ENCODE results near the gene PARN.

- TF ChIP-seq ISL1 (CRISPR knock-in tag; IDR thresholded peaks at IDR 0.05) (no peak), TSHZ2 (CRISPR knock-in tag; IDR thresholded peaks at IDR 0.05) (peak; percentile 61; the same call in 1 of the 2 replicates), ZC3H10 (CRISPR knock-in tag; IDR thresholded peaks at IDR 0.05) (peak; percentile 22; the same call in 1 of the 2 replicates), ZFP30 (CRISPR knock-in tag; IDR thresholded peaks at IDR 0.05) (no peak), ZNF8 (CRISPR knock-in tag; IDR thresholded peaks at IDR 0.05) (no peak), ARNTL (CRISPR knock-in tag; IDR thresholded peaks at IDR 0.05; ENCODE audit: borderline replicate concordance, low read depth) (no peak), PATZ1 (CRISPR knock-in tag; IDR thresholded peaks at IDR 0.05; ENCODE audit: borderline replicate concordance) (no peak), BACH2 (CRISPR knock-in tag; IDR thresholded peaks at IDR 0.05; ENCODE audit: borderline replicate concordance) (no peak), ZNF565 (CRISPR knock-in tag; conservative IDR thresholded peaks at IDR 0.05; ENCODE audit: low read depth) (no peak)
- TF ChIP-seq, protein P1, sequence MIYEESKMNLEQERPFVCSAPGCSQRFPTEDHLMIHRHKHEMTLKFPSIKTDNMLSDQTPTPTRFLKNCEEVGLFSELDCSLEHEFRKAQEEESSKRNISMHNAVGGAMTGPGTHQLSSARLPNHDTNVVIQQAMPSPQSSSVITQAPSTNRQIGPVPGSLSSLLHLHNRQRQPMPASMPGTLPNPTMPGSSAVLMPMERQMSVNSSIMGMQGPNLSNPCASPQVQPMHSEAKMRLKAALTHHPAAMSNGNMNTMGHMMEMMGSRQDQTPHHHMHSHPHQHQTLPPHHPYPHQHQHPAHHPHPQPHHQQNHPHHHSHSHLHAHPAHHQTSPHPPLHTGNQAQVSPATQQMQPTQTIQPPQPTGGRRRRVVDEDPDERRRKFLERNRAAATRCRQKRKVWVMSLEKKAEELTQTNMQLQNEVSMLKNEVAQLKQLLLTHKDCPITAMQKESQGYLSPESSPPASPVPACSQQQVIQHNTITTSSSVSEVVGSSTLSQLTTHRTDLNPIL (CRISPR knock-in tag; IDR thresholded peaks at IDR 0.05; ENCODE audit: low read depth): no peak
Measured at GRCh38 chr16:14505846-14506245, 124.2 kb downstream of the PARN start.

All from SK-N-SH treated with all-trans-retinoic acid at 6 μM for 48 hours (cell line).